Fibroblast of lung (primary cell): ENCODE results near the gene TPRX1. TPM values are rescaled to one million over a fixed set of nuclear protein-coding genes. Genes with fewer than 3 reads are reported as not detected.
"Not testable (repeated sequence)": the region's sequence is repeated elsewhere in the genome, so short reads cannot be mapped to it uniquely, and the experiment has no call there.

Source experiments
- DNase-seq, 2 donors: peaks; one replicate each; pipeline versions ENCODE4 v3.0.0 to v3.0.0-alpha.2; 2010; ENCODE audit warnings: low read depth in 2 of 2
- H2AFZ ChIP-seq: 2 replicates; pipeline ENCODE4 v1.5.1; 2012; ENCODE audit warnings: low read length, control low read depth, inconsistent platforms
- H3K27ac ChIP-seq: 2 replicates; pipeline ENCODE4 v1.5.1; 2011; ENCODE audit warnings: low read length, control low read depth; ENCODE audit not compliant: insufficient read depth
- H3K27me3 ChIP-seq: 2 replicates; pipeline ENCODE4 v1.5.1; 2011; ENCODE audit warnings: mild to moderate bottlenecking, low read length; ENCODE audit not compliant: control insufficient read depth, insufficient read depth
- H3K36me3 ChIP-seq: 2 replicates; pipeline ENCODE4 v1.5.1; 2011; ENCODE audit warnings: low read length; ENCODE audit not compliant: control insufficient read depth, insufficient read depth
- H3K4me1 ChIP-seq: 2 replicates; pipeline ENCODE4 v1.5.1; 2011; ENCODE audit warnings: low read length; ENCODE audit not compliant: control insufficient read depth, insufficient read depth; ENCODE audit errors: extremely low read depth
- H3K4me2 ChIP-seq: 2 replicates; pipeline ENCODE4 v1.5.1; 2011; ENCODE audit warnings: low read length, control low read depth; ENCODE audit not compliant: insufficient read depth; ENCODE audit errors: extremely low read depth
- H3K4me3 ChIP-seq, 4 experiments: fragments of 200-600 bp in 1 of 4; sonication (generic) in 1 of 4; replicated peaks in 1 of 4; 2 replicates each; pipeline ENCODE4 v1.5.1; 2011 to 2016; ENCODE audit warnings: low read length in 4 of 4, low read depth in 3 of 4, mild to moderate bottlenecking in 3 of 4, control low read depth in 2 of 4, inconsistent platforms in 1 of 4, mixed read lengths in 1 of 4; ENCODE audit not compliant: insufficient read depth in 1 of 4; ENCODE audit errors: control extremely low read depth in 1 of 4
- H3K79me2 ChIP-seq: 2 replicates; pipeline ENCODE4 v1.5.1; 2012; ENCODE audit warnings: mild to moderate bottlenecking, low read length, inconsistent platforms; ENCODE audit not compliant: control insufficient read depth, insufficient read depth
- H3K9ac ChIP-seq: 2 replicates; pipeline ENCODE4 v1.5.1; 2011; ENCODE audit warnings: mild to moderate bottlenecking, low read length, control low read depth; ENCODE audit not compliant: insufficient read depth
- H3K9me3 ChIP-seq: 2 replicates; pipeline ENCODE4 v1.5.1; 2012; ENCODE audit warnings: low read depth, low read length; ENCODE audit not compliant: control insufficient read depth, insufficient read depth
- H4K20me1 ChIP-seq: 2 replicates; pipeline ENCODE4 v1.5.1; 2011; ENCODE audit warnings: low read length; ENCODE audit not compliant: control insufficient read depth, insufficient read depth; ENCODE audit errors: extremely low read depth
- CTCF ChIP-seq, 2 donors: IDR thresholded peaks in 1 of 2; conservative IDR thresholded peaks in 1 of 2; 1 replicate in 1 of 2; 2 replicates in 1 of 2; pipeline ENCODE4 v1.5.1; 2011 to 2012; ENCODE audit warnings: low read length in 2 of 2, control low read depth in 1 of 2, inconsistent platforms in 1 of 2, low read depth in 1 of 2, mild to moderate bottlenecking in 1 of 2
- EZH2 ChIP-seq: IDR thresholded peaks from 2 replicates; pipeline ENCODE4 v1.5.1; 2012; ENCODE audit warnings: low read length, control low read depth, mild to moderate bottlenecking; ENCODE audit errors: missing control alignments
- polyA plus RNA-seq, 2 donors: library from polyadenylated mRNA; depleted of rRNA in 1 of 2; stranded (reverse) in 1 of 2; unstranded in 1 of 2; fragments of >200 nt; gene quantifications; 2 replicates each; pipeline ENCODE4 v1.2.1, GENCODE V29; 2011 to 2012; ENCODE audit warnings: missing spikeins in 1 of 2
- total RNA-seq: library from RNA; depleted of rRNA; stranded (reverse); fragments of >200 nt; gene quantifications from 2 replicates; pipeline ENCODE4 v1.2.1, GENCODE V29; 2014

TPRX1 gene
- total and polyA plus RNA-seq, 2 donors (not counting 1 experiment from before 2014, with no cell fraction given): not detected

GRCh38 chr19:47792616-47793015 is 11.7 kb downstream of the TPRX1 start:
- no peaks in the 10 kb centered on the region for H3K79me2 ChIP-seq
- no peaks in the 10 kb centered on the region for H3K36me3 ChIP-seq
- H3K9me3 ChIP-seq: no peaks in the 10 kb centered on the region
- H3K27me3 ChIP-seq: no peaks in the 10 kb centered on the region
- no peak overlapping the region for H3K27ac ChIP-seq
- H3K9ac ChIP-seq: no peak overlapping the region
- no peak overlapping the region for H2AFZ ChIP-seq
- H3K4me3 ChIP-seq: no peak overlapping the region
- H4K20me1 ChIP-seq: no peaks in the 10 kb centered on the region
- TF ChIP-seq CTCF (conservative IDR thresholded peaks at IDR 0.05 in 1 of 2, IDR thresholded peaks at IDR 0.05 in 1 of 2; ENCODE audit: low read depth in 1 of 2, low read length in 2 of 2) (no peak), EZH2 (no peak)
- DNase-seq: no peak
- H3K4me2 ChIP-seq: no peak overlapping the region
- H3K4me1 ChIP-seq: no peaks in the 10 kb centered on the region

GRCh38 chr19:47790398-47790814 is 13.9 kb downstream of the TPRX1 start:
- no peaks in the 10 kb centered on the region for H3K79me2 ChIP-seq
- H3K4me1 ChIP-seq: no peaks in the 10 kb centered on the region
- peak; percentile 54 to 62 for DNase-seq
- no peak overlapping the region for H3K4me2 ChIP-seq
- H3K27me3 ChIP-seq: no peaks in the 10 kb centered on the region
- no peaks in the 10 kb centered on the region for H3K9me3 ChIP-seq
- no peak overlapping the region for H3K4me3 ChIP-seq
- H2AFZ ChIP-seq: no peak overlapping the region
- H4K20me1 ChIP-seq: no peaks in the 10 kb centered on the region
- no peak overlapping the region for H3K27ac ChIP-seq
- TF ChIP-seq EZH2 (no peak), CTCF (conservative IDR thresholded peaks at IDR 0.05 in 1 of 2, IDR thresholded peaks at IDR 0.05 in 1 of 2; ENCODE audit: low read depth in 1 of 2, low read length in 2 of 2) (peak; percentile 81 to 87)
- H3K9ac ChIP-seq: no peak overlapping the region
- no peaks in the 10 kb centered on the region for H3K36me3 ChIP-seq

GRCh38 chr19:47789811-47790210 is 14.5 kb downstream of the TPRX1 start:
- H3K79me2 ChIP-seq, H3K36me3 ChIP-seq, H2AFZ ChIP-seq, DNase-seq, H4K20me1 ChIP-seq, H3K9ac ChIP-seq, H3K4me2 ChIP-seq, H3K27me3 ChIP-seq, H3K4me3 ChIP-seq, H3K27ac ChIP-seq, H3K4me1 ChIP-seq, H3K9me3 ChIP-seq: not testable (repeated sequence)

- H3K79me2 ChIP-seq, DNase-seq, H3K4me3 ChIP-seq: not testable (repeated sequence)
Measured at GRCh38 chr19:47787307-47787706, 17.0 kb downstream of the TPRX1 start.

More at GRCh38 chr19:47787307-47787706, 17.0 kb downstream of the TPRX1 start:
- H4K20me1 ChIP-seq, H3K9me3 ChIP-seq, H3K27ac ChIP-seq, H2AFZ ChIP-seq, H3K4me2 ChIP-seq, H3K36me3 ChIP-seq, H3K4me1 ChIP-seq, H3K27me3 ChIP-seq, H3K9ac ChIP-seq: not testable (repeated sequence)
